HepG2 (cell line): ENCODE results near the gene SEPHS1. TPM values are rescaled to one million over a fixed set of nuclear protein-coding genes. Genes with fewer than 3 reads are reported as not detected.

Experiments
- ERF ChIP-seq: IDR thresholded peaks from 2 replicates; pipeline ENCODE4 v1.6.1; 2018; ENCODE audit warnings: missing biosample characterization, missing genetic modification reagents
- FOXM1 ChIP-seq: sonication (generic); formaldehyde crosslinking; IDR thresholded peaks from 2 replicates; pipeline ENCODE4 v1.5.0; 2020; ENCODE audit warnings: missing genetic modification reagents
- GFI1 ChIP-seq: sonication (generic); formaldehyde crosslinking; IDR thresholded peaks from 2 replicates; pipeline ENCODE4 v1.5.0; 2020; ENCODE audit warnings: missing genetic modification reagents, mild to moderate bottlenecking, borderline replicate concordance
- HIVEP1 ChIP-seq: sonication (generic); formaldehyde crosslinking; IDR thresholded peaks from 2 replicates; pipeline ENCODE4 v1.4.0; 2020; ENCODE audit warnings: mild to moderate bottlenecking, missing genetic modification reagents
- HMG20A ChIP-seq: IDR thresholded peaks from 2 replicates; pipeline ENCODE4 v1.6.1; 2016; ENCODE audit warnings: borderline replicate concordance
- IRF9 ChIP-seq: sonication (generic); formaldehyde crosslinking; IDR thresholded peaks from 2 replicates; pipeline ENCODE4 v1.8.0; 2022; ENCODE audit warnings: missing genetic modification reagents, mild to moderate bottlenecking, borderline replicate concordance
- KMT2A ChIP-seq: sonication (generic); formaldehyde crosslinking; IDR thresholded peaks from 2 replicates; pipeline ENCODE4 v1.4.0; 2020; ENCODE audit warnings: missing genetic modification reagents
- LCORL ChIP-seq, 2 experiments: fragments of 450-650 bp in 1 of 2; sonication (generic) in 1 of 2; formaldehyde crosslinking in 1 of 2; IDR thresholded peaks; 2 replicates each; pipeline versions ENCODE4 v1.5.0 to v1.6.1; 2017 to 2020; ENCODE audit warnings: antibody characterized with exemption in 1 of 2, missing genetic modification reagents in 1 of 2
- MAX ChIP-seq: IDR thresholded peaks from 2 replicates; pipeline ENCODE4 v1.6.1; 2012; ENCODE audit warnings: inconsistent platforms
- NFKB2 ChIP-seq: sonication (generic); formaldehyde crosslinking; IDR thresholded peaks from 2 replicates; pipeline ENCODE4 v1.4.0; 2020; ENCODE audit warnings: missing genetic modification reagents, borderline replicate concordance
- PBX3 ChIP-seq: sonication (generic); formaldehyde crosslinking; IDR thresholded peaks from 2 replicates; pipeline ENCODE4 v1.8.1; 2023; ENCODE audit warnings: missing genetic modification reagents, inconsistent platforms, borderline replicate concordance
- POGK ChIP-seq: sonication (generic); formaldehyde crosslinking; conservative IDR thresholded peaks from 2 replicates; pipeline ENCODE4 v1.8.0; 2022; ENCODE audit warnings: mild to moderate bottlenecking, moderate library complexity, missing genetic modification reagents
- SOX13 ChIP-seq, 3 experiments: fragments of 450-650 bp in 1 of 3; sonication (generic) in 1 of 3; formaldehyde crosslinking in 1 of 3; IDR thresholded peaks in 2 of 3; conservative IDR thresholded peaks in 1 of 3; 2 replicates each; pipeline versions ENCODE4 v1.5.0 to v1.6.1; 2016 to 2020; ENCODE audit warnings: antibody characterized with exemption in 1 of 3, mild to moderate bottlenecking in 1 of 3, missing compliant biosample characterization in 1 of 3, missing genetic modification reagents in 1 of 3, moderate library complexity in 1 of 3
- THAP9 ChIP-seq: sonication (generic); formaldehyde crosslinking; IDR thresholded peaks from 2 replicates; pipeline ENCODE4; 2020; ENCODE audit warnings: missing genetic modification reagents, mild to moderate bottlenecking, borderline replicate concordance
- ZNF674 ChIP-seq: sonication (generic); formaldehyde crosslinking; IDR thresholded peaks from 2 replicates; pipeline ENCODE4 v1.5.0; 2020; ENCODE audit warnings: low read depth, mild to moderate bottlenecking, missing genetic modification reagents
- ZNF768 ChIP-seq: sonication (generic); formaldehyde crosslinking; IDR thresholded peaks from 2 replicates; pipeline ENCODE4 v1.4.0; 2020; ENCODE audit warnings: missing genetic modification reagents
- polyA plus RNA-seq, 8 experiments: library from polyadenylated mRNA; depleted of rRNA in 3 of 8; stranded (reverse) in 7 of 8; unstranded in 1 of 8; fragments of >200 nt; fragmentation: Illumina TruSeq in 4 of 8; extraction: Trizol in 4 of 8; gene quantifications; 2 replicates each; pipeline versions ENCODE4 v1.2.1 to v1.2.3, GENCODE V29; 2011 to 2016; ENCODE audit warnings: low read depth in 4 of 8, missing spikeins in 1 of 8, mixed read lengths in 1 of 8; ENCODE audit not compliant: insufficient read depth in 1 of 8
- total RNA-seq, 5 experiments: library from RNA; depleted of rRNA; stranded (reverse); fragments of >200 nt; fragmentation: Illumina TruSeq; extraction: Trizol; gene quantifications; 2 replicates each; pipeline ENCODE4 v1.2.3, GENCODE V29; 2016; ENCODE audit warnings: low read depth in 1 of 5

The SEPHS1 gene
- total and polyA plus RNA-seq, 2 of the 13 experiments (the other 11 are each of a cell fraction or from before 2014, with no cell fraction given): 57.8 to 61.5 TPM

GRCh38 chr10:13348216-13349017 is at the start of gene SEPHS1 (continued):
- TF ChIP-seq POGK (CRISPR knock-in tag): 0 out of 2 replicates have a peak, but pooled peaks have one; percentile 21
- TF ChIP-seq ZNF674: no peak
- peak; percentile 9; the same call in 1 of the 2 replicates for TF ChIP-seq NFKB2 (CRISPR knock-in tag)
- TF ChIP-seq FOXM1: peak; percentile 79; the same call in 1 of the 2 replicates
- TF ChIP-seq LCORL (IDR thresholded peaks at IDR 0.05): no peak
- 0 out of 2 replicates have a peak, but pooled peaks have one; percentile 24 for TF ChIP-seq LCORL (CRISPR knock-in tag; IDR thresholded peaks at IDR 0.05)
- TF ChIP-seq SOX13 (IDR thresholded peaks at IDR 0.05): no peak
- peak in 1 of 2 experiments; percentile 40; a peak in 2 of 4 replicates for TF ChIP-seq SOX13 (CRISPR knock-in tag; conservative IDR thresholded peaks at IDR 0.05 in 1 of 2, IDR thresholded peaks at IDR 0.05 in 1 of 2)
- no peak for TF ChIP-seq HIVEP1
- TF ChIP-seq HMG20A (CRISPR knock-in tag): no peak
- TF ChIP-seq ERF (CRISPR knock-in tag): 0 out of 2 replicates have a peak, but pooled peaks have one; percentile 13
- TF ChIP-seq MAX: peak; percentile 45; the same call in 1 of the 2 replicates
- peak; percentile 52 for TF ChIP-seq ZNF768 (CRISPR knock-in tag)
- TF ChIP-seq PBX3 (CRISPR knock-in tag): no peak
- TF ChIP-seq THAP9 (CRISPR knock-in tag): peak; percentile 53; the same call in 1 of the 2 replicates
- TF ChIP-seq GFI1 (CRISPR knock-in tag): 0 out of 2 replicates have a peak, but pooled peaks have one; percentile 38
- peak; percentile 43; the same call in 1 of the 2 replicates for TF ChIP-seq KMT2A (CRISPR knock-in tag)
- TF ChIP-seq IRF9 (CRISPR knock-in tag): no peak
